DMS 273 (cell line): ENCODE data around the gene TRPM3.

Experiments
- DNase-seq: peaks from one replicate; lab custom pipeline; 2025; ENCODE audit not compliant: unreplicated experiment; lab: John Stamatoyannopoulos, UW

Gene TRPM3

DNA sequence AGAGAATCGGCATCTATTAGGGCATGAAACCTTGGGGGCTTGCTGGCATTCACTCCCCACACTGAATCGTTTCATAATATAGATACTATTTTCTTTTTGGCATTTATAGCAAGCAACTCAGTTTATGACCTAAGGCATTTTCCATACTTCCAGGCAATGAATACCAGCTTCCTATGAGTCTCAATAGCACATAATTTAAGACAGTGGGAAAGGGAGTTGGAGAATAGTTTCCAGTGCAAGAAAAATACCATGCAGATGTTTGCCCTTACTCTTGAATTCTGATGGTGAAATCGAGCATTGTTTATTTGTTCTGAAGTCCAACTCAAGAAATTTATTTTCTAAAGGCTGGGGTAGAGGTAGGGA is 531.1 kb downstream of the TRPM3 start:
- DNase-seq, result no peak

DNA sequence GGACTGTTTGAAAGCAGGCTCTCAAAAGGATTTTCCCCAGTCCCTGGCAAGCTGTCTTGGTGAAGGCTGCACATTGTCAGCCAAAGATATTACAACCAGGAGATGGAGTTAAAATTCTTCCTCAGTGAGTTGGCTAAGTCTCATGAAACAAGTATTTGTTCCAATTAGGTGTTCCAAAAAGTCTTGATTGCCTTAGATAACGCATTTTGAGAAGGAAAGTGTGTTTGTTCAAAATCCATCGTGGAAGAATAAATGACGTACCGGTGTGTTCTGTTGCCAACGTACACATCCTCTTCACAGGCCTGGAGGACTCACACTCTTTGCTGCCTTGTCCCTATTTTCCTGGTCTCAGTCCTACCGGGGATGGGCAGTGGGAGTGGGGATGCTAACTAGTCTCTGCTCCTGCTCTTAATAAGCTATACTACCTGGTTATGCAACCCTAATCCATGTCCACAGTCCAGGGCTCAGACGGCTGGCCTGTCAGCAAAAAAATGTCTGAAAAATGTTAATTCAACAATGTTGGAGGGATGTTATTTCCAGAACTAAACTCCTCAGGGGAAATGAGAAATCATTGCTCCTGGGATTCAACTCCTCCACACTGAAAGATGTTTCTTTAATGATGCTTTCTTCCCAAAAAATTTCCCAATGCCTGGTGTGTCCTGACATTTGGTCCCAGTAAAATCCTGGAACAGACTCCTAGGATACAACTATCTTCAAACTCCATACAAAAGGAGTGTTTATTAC is 531.7 kb downstream of the TRPM3 start:
- no peak for DNase-seq

GRCh38 chr9:70588999-70589398 is 532.4 kb downstream of the TRPM3 start:
- DNase-seq, result no peak

GRCh38 chr9:70588381-70588780 is 533.0 kb downstream of the TRPM3 start:
- DNase-seq, result no peak

- DNase-seq, result peak; percentile 25
Measured at GRCh38 chr9:70587201-70587600, 534.2 kb downstream of the TRPM3 start.

- DNase-seq, result no peak
Measured at GRCh38 chr9:70586476-70586875, 534.9 kb downstream of the TRPM3 start.

- DNase-seq, result no peak
Measured at GRCh38 chr9:70581955-70582350, 539.5 kb downstream of the TRPM3 start.

GRCh38 chr9:70581214-70581954 is 540.0 kb downstream of the TRPM3 start:
- DNase-seq, result peak; percentile 10

GRCh38 chr9:70580606-70581195 is 540.7 kb downstream of the TRPM3 start:
- DNase-seq, result no peak

DNA sequence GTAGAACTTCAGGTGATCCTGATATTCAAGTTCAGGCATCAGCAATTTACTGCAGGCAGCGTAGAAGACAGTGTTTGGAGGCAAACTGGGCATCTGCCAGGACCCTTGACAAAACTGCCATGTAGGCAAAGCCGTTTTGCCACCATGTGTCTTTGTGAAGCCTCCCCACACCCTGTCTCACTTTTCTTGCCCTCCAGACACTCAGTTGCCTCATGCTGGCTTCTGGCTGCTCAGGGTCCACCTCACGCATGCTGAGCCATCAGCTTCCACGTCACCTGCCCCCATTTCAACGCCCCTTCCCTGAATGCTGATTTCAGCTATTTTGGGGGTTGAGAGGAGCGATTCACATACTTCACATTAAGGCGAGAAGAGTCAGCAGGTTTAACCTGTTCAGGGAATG is 541.7 kb downstream of the TRPM3 start:
- no peak for DNase-seq

- peak; percentile 5 for DNase-seq
Measured at GRCh38 chr9:70578720-70579119, 542.7 kb downstream of the TRPM3 start.

- no peak for DNase-seq
Measured at GRCh38 chr9:70577671-70578070, 543.8 kb downstream of the TRPM3 start.

DNA sequence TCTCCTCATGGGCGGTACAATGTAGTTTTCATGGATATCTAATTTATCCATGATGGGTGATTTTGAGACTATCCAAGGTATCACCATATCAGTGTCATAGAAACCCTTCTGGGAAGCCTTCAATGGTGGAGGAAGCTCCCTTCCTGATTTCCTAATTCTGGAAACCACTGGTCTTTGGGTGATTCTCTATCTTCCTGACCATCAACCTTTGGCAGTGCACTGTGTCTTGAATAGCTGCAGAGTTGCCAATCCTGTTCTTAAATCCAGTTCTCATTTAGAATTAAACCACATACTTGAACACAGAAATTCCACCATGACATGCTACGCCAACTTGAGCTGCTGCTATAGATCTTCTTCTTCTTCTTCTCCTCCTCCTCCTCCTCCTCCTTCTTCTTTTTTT is 545.3 kb downstream of the TRPM3 start:
- DNase-seq, result no peak

- no peak for DNase-seq
Measured at GRCh38 chr9:70574151-70574837, 547.1 kb downstream of the TRPM3 start.

- DNase-seq, result no peak
Measured at GRCh38 chr9:70573308-70573707, 548.1 kb downstream of the TRPM3 start.

GRCh38 chr9:70571258-70571657 is 550.2 kb downstream of the TRPM3 start:
- no peak for DNase-seq

DNA sequence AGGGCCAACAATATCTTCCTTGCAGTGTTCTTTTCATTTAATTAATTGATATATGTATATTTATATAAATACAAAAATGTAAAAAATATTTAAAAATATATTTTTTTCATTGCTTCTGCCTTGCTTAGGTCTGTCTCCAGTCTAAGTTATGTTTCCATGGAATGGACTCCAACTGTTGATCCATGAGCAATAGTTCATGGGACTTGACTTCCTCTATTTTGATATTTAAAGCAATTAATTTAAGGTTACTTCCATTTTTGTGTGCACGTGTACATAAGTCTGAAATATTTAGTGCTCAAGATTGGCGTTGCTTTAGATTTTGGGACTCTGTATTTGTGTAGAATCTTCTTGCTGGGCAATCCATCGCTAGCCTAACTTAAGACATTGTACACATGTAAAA is 551.6 kb downstream of the TRPM3 start:
- DNase-seq, result no peak

DNA sequence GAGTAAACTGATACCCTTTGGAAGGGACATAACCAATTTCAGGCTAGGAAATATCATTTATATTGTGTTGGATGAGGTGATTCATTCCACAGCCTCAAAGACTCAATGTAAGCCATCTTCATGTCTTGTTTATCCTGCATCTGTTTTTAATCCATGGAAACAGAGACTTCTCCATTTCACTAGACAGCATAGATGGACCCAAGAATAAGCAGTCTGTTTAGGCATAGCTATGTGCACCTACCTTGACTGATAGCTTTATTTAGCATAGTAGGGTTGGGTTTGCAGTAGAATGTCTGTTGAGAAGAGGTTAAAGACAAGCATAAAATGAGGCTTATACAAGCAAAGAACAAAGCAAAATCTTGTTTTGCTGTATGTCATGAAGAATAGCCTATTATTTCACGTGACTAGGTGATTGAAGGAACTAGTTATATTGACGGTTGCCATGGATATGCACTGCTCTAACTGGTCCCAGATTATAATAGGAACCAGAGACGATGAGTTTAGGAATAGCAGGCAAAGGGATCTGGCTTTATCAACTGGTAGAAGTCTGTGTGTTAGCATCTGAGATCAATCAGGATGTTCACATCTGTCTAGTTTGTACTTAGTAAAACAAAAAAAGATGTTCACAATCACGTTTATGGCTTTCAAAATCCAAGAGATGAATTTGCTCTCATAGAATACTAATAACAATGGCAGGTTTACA is 552.2 kb downstream of the TRPM3 start:
- DNase-seq, result no peak

- DNase-seq, result no peak
Measured at GRCh38 chr9:70567511-70567910, 553.9 kb downstream of the TRPM3 start.

DNA sequence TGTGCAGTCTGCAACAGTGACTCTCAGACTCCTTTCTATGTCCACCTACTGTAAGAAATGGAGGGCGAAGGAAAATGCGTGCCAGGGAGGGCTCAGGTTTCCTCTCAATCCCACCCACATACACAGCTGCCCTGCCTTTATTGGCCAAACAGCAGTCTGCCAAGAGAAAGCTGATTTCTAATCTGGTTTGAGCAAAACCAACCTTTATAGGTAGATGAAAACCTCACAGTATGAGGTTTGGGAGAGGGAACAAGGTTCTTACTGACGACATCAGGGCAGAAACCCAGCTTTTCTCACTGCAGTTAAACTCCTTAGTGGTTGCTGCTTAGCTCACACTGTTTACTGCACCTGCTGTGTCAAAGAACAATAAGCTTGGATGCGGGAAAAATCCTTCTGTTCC is 554.7 kb downstream of the TRPM3 start:
- peak; percentile 39 for DNase-seq

DNA sequence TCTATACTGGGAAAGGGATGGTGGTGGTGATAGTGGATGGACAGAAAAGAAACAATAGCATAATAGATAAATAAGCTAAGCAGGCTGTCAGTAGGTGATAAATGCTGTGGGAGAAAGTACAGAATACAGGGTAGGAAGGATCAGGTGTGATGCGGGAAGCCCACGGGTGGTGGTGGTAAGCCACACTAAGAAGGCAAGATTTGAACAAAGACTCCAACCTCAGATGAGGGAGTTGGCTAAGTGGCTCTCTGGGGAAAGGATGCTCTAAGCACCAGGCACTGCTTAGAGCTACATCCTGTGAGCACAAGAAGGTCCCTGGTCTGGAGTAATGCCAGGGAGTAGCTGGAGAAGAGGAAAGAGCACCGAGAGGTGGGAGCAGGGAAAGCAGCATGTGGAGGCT is 555.4 kb downstream of the TRPM3 start:
- no peak for DNase-seq
